Keratinocyte (primary cell): Measurements from ENCODE around the gene CD81.

Experiments
- EZH2 ChIP-seq: IDR thresholded peaks from one replicate; pipeline ENCODE4 v1.6.1; 2012; ENCODE audit warnings: inconsistent platforms, mild to moderate bottlenecking, low read length, moderate library complexity
- TF ChIP-seq, protein P1 (sequence below), 3 experiments: IDR thresholded peaks in 1 of 3; conservative IDR thresholded peaks in 1 of 3; optimal IDR thresholded peaks in 1 of 3; 2 replicates in 2 of 3; 3 replicates in 1 of 3; pipeline versions ENCODE3 to v1.5.1; 2011; ENCODE audit warnings: low read length in 3 of 3, mild to moderate bottlenecking in 3 of 3, moderate library complexity in 2 of 3, control low read depth in 1 of 3, inconsistent platforms in 1 of 3; ENCODE audit not compliant: insufficient read depth in 2 of 3; ENCODE audit errors: extremely low read depth in 1 of 3

- TF ChIP-seq, protein P1, sequence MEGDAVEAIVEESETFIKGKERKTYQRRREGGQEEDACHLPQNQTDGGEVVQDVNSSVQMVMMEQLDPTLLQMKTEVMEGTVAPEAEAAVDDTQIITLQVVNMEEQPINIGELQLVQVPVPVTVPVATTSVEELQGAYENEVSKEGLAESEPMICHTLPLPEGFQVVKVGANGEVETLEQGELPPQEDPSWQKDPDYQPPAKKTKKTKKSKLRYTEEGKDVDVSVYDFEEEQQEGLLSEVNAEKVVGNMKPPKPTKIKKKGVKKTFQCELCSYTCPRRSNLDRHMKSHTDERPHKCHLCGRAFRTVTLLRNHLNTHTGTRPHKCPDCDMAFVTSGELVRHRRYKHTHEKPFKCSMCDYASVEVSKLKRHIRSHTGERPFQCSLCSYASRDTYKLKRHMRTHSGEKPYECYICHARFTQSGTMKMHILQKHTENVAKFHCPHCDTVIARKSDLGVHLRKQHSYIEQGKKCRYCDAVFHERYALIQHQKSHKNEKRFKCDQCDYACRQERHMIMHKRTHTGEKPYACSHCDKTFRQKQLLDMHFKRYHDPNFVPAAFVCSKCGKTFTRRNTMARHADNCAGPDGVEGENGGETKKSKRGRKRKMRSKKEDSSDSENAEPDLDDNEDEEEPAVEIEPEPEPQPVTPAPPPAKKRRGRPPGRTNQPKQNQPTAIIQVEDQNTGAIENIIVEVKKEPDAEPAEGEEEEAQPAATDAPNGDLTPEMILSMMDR (optimal IDR thresholded peaks at IDR 0.05 in 1 of 3, IDR thresholded peaks at IDR 0.05 in 1 of 3, conservative IDR thresholded peaks at IDR 0.05 in 1 of 3; ENCODE audit: extremely low read depth in 1 of 3, insufficient read depth in 2 of 3, low read length in 3 of 3) = no peak
- no peak for TF ChIP-seq EZH2
Observed at GRCh38 chr11:2374456-2375201, 2.5 kb upstream of the CD81 start.
